HG03354 (cell line): ENCODE data around the gene TMEM234.
"Not testable (repeated sequence)": the region's sequence is repeated elsewhere in the genome, so short reads cannot be mapped to it uniquely, and the experiment has no call there.

Experiments used
- ATAC-seq: cut with Tn5 transposase; IDR thresholded peaks from one replicate; pipeline ENCODE4 v1.9.1; 2021; ENCODE audit warnings: mild to moderate bottlenecking; ENCODE audit not compliant: unreplicated experiment, poor library complexity, severe bottlenecking

TMEM234 gene

DNA sequence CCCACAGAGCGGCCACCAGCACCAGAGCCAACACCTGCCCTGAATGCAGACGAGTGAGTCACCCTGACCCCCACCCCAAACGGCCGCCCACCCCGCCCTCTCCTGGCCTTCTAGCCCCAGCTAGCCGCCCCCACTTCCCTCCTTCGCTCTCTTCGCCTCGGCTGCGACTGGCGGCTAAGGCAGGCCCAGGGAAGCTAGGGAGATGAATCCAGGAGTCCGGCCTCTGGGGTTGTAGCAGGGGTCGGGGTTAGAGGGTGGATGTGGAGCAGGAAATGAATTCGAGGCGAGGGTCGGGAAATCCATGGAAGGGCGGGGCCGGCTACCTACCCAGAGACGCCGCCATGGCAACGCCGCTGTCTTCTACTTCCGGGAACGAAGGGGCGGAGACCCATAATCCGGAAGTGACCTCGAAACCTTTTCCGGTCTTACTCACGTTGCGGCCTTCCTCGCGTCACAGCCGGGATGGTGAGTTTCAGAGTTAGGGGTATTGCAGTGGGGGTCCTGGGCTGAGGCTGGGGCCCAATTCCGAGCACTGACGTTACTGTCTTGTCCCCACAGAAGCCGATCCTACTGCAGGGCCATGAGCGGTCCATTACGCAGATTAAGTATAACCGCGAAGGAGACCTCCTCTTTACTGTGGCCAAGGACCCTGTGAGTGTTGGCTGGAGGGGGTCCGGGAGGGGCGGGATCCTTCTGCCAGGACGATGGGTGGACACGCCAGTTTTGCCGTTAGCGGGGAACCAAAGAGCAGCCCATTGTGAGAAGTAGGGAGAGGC is at the start of gene TMEM234, which contains the start of gene EIF3I:
TSS of gene TMEM234 (minus strand) at position 374 of the 776 bp plus-strand sequence. CDS start at position 343, 31 bp downstream.
TSS of gene EIF3I (plus strand) at position 428 of the 776 bp plus-strand sequence. CDS start at position 463, 35 bp downstream.
- ATAC-seq = peak; percentile 96

DNA sequence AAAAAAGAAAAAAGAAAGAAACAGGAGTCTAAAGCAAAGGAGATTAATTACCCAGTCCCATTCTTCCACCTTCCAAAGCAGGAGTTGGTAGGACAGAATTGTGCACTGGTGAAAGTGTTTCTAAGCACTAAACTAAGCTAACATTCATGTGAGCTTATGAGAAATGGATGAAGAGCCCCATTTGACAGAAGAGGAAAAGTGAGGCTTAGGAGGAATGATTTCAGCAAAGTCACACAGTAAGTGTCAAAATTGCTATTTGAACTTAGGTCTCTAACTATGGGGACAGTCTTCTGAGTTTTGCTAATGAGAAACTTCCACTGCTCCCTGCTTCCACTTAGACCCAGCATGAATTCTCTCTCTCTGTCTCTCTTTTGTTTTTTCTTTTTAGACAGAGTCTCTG is 47.6 kb upstream of the TMEM234 start:
- ATAC-seq = no peak

DNA sequence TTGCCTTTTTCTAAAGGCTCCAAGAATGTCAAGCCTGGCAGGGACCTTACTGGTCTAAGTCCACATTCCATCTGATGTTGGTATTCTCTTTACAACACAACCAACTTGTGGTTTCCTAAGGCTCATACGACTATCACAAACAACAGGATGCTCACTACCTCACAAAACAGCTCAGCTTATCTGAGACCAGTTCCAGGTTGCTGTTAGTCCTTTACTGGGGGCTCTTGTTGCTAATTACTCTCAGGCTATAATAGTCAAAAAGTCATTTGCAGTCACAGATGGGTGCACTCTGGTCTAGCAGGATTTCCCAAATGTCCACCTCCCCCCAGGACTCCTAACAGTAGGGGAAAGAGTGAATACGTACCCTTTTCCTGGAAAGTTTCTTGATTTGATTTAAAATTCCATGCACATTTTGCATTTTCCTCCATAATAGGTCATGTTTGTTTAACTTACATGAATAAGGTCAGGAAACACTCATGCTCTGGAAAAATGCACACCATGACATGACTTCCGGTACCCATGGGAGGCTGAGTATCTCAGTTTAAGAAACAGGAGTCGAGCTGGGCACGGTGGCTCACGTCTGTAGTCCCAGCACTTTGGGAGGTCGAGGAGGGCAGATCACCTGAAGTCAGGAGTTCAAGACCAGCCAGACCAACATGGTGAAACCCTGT is 44.9 kb upstream of the TMEM234 start:
- ATAC-seq = no peak

DNA sequence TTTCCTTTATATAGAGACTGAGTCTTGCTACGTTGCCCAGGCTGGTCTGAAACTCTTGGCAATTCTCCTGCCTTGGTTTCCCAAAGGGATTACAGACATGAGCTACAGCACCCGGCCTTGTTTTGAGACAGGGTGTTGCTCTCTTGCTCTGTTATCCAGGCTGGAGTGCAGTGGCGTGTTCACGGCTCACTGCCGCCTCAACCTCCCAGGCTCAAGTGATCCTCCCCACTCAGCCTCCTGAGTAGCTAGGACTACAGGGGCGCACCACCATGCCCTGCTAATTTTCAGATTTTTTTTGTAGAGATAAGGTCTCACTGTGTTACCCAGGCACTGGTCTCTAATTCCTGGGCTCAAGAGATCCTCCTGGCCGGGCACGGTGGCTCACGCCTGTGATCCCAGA is 43.7 kb upstream of the TMEM234 start:
- no peak for ATAC-seq

DNA sequence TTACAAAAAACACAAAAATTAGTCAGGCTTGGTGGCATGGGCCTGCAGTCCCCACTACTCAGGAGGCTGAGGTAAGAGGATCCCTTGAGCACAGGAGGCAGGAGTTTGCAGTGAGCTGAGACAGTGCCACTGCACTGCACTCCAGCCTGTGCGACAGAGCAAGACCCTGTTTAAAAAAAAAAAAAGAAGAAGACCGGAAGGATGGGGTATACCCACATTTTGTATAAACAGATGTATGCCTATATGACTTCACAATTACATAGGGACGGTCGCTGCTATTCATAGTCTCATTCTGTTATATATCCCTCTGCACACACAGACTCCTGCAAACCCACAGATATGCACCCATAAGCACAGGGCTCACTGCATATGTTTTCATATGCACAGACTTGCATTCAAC is 41.6 kb upstream of the TMEM234 start:
- ATAC-seq = peak; percentile 48

DNA sequence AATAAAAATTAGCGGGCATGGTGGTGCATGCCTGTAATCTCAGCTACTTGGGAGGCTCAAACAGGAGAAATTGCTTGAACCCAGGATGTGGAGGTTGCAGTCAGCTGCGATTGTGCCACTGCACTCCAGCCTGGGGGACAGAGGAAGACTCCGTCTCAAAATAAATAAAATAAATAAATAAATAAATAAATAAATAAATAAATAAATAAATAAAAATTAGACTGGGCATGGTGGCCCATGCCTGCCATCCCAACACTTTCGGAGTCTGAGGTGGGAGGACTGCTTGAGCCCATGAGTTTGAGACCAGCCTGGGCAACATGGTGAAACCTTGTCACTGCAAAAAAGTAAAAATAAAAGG is 41.1 kb upstream of the TMEM234 start:
- ATAC-seq = not testable (repeated sequence)

DNA sequence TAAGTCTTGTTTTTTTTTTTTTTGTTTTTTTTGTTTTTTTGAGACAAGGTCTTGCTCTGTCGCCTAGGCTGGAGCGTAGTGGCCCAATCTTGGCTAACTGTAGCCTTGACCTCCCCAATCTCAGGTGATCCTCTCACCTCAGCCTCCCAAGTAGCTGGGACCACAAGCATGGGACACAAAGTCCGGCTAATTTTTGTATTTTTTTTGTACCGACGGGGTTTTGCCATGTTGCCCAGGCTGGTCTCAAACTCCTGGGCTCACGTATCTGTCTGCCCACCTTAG is 35.0 kb upstream of the TMEM234 start:
- ATAC-seq = no peak

DNA sequence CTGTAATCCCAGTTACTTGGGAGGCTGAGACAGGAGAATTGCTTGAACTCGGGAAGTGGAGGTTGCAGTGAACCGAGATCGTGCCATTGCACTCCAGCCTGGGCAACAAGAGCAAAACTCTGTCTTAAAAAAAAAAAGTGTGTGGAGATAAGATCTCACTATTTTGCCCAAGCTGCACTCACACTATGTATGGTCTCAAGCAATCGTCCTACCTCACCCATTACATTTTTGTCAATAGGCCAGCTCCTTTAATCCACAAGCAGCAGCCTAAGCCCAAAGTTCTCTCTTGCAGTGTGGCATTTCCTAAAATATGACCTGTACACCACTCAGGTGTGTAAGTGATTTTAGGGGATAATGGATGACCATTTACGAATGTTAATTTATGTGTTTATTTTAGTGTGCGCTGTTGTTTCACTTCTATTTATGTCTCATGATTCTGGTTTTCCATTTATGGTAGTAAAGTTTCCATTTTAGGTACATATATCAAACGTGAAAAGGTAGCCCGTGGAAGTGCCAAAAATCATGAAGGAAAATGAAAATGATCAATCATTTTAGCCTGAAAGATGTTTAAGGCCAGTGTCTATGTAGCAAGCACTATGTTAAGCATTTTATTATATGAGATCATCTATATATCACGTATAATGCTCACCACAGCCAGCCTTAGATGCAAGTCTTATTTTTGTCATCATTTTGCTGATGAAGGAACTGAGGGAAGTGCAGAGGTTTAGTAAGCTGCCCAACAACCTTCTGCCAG is 34.5 kb upstream of the TMEM234 start:
- no peak for ATAC-seq

DNA sequence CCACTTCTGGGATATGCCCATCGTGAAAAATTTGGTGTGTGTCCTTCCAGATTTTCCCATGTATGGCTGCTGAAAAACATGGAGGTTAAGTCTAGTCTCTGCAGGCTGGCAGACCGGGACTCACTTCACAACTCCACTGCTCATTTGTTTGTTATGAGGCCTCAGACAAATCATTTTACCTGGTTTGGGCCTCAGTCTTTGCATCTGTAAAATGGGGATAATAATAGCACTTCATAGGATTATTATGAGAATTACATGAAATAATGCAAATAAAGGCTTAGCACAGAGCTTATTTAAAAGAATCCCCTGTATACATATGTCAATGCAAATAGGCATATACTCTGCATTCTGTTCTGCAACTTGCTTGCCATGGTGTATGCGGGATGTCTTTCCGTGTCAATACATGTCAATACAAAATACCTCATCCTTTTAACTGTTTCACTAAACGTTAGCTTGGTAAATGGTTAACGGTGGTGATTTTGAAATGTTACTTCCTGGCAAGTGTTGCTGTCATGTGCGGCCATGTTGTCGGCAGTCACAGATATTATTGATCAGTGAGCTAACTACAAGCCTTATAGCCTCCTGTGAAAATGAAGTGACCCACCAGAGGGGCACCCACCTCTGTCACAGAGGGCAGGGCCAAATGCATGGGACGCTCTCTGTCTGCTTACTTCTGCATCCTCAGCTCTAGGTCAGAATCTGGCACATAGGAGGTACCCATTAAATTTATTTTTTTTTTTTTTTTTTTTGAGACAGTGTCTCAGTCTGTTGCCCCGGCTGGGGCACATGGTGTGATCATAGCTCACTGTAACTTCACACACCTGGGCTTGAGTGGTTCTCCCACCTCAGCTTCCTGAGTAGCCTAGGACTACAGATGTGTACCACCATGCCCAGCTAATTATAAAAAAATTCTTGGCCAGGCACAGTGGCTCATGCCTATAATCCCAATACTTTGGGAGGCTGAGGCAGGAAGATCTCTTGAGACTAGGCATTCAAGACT is 33.2 kb upstream of the TMEM234 start:
- ATAC-seq = peak; percentile 31

DNA sequence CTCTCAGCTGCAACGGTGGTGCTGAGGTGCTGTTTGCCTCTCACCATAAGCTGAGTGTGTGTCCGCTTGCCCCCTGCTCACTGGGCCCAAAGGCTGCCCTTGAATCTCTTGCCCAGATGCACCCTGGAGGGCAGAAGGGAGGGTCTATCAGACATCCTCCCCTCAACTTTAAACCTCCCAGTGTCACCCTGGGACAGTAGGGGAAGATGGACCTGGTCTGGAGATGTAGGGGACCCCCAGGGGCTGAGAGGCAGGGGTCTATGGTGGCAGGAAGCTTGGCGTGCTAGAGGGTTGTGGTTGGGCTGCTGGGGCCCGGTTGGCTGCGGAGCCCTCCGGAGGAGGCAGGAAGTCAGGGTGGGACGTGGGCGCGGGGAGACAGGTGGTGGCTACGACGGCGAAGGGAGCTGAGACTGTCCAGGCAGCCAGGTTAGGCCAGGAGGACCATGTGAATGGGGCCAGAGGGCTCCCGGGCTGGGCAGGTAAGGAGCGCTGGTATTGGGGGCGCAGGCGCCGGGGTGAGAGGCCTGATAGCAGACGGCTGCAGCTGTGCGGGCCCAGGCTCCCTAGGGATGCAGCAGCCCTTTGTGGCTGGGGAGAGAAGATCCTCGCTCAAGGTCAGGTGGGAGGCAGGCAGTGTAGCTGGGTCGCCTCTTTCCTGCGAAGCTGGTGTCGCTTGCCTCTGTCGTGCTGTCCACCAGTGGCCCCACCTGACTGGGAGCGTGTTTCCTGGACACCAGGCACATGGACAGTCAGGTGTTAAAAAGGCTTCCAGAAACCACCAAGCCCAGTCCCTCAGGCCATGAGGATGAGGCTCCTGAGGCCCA is 29.0 kb upstream of the TMEM234 start, which contains the start of gene LCK:
TSS of gene LCK (plus strand) at position 373 of the 824 bp plus-strand sequence. CDS start 23,065 bp downstream, outside the sequence.
- peak; percentile 28 for ATAC-seq

DNA sequence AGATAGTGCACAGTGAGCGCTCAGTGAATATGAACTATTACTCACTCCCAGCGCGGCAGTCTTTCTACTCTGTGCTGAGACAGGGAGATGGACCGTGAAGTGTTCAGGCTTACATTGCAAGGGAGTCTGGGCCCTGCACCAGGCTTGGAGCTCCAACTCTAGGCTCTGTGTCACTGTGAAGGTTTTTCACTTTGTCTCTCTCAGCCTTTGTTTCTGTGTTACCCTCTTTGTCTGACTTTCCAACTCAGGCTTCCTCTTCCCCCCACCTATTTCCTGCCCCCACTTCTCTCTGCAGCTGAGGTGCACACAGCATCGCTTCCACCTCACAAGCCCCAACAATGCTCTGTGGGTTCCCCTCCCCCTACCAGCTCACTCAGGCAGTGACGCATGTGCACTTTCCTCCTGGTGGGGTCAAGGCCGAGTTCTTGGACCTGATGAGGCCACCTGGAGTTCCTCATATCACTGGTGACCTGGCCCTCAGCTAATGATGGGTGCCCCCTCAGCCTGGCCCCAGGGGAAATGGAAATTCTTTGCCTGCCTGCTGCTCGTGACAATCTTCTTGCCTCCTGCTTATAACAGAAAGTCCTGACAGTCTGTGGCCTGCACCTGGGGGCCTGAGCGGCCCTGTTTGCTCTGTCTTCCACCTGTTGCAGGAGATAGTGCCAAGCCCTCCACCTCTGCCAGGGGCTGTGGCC is 27.8 kb upstream of the TMEM234 start:
- peak; percentile 64 for ATAC-seq

DNA sequence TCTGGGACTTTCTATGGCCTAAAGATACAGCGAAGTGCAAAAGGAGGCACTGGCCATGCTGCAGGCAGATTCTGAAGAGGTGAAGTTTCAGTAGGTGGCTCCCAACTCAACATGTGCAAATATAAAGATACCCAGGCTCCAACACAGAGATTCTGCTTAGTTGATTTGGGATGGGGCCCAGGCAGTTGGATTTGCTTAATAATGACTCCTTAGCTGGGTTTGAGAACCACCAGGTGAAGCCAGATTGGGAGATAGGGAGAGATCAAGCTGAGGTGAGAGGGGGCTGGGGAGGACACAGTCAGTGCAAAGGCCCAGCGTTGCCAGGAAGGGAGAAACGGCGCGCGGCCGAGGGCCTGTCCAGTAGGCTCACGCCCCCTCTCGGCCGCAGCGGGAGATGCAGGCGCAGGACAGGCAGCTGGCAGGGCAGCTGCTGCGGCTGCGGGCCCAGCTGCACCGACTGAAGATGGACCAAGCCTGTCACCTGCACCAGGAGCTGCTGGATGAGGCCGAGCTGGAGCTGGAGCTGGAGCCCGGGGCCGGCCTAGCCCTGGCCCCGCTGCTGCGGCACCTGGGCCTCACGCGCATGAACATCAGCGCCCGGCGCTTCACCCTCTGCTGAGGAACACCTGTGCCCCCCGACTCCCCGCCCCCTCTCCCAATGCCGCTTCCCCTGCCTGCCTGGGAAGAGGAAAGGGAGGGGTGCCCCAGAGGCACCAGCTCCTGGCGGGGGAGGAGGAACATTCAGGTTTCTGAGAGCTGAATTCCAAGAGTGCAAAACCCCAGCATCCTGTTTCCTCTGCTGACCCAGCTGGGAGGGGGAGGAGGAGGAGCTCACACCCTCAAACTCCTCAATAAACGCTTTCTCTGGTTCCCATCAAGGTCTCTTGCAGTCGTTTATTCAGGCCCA is 26.1 kb upstream of the TMEM234 start:
- peak; percentile 42 for ATAC-seq

DNA sequence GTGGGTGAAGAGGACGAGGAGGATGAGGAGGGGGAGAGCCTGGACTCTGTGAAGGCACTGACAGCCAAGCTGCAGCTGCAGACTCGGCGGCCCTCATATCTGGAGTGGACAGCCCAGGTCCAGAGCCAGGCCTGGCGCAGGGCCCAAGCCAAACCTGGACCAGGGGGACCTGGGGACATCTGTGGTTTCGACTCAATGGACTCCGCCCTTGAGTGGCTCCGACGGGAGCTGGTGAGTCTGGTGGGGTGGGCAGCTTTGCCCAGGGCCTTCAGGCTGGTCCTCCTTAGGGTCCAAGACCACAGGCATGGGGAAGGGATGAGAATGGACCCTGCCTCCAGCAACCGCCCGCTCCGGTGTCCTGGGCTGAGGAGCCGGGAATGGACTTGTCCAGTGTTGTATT is 25.3 kb upstream of the TMEM234 start:
- no peak for ATAC-seq

DNA sequence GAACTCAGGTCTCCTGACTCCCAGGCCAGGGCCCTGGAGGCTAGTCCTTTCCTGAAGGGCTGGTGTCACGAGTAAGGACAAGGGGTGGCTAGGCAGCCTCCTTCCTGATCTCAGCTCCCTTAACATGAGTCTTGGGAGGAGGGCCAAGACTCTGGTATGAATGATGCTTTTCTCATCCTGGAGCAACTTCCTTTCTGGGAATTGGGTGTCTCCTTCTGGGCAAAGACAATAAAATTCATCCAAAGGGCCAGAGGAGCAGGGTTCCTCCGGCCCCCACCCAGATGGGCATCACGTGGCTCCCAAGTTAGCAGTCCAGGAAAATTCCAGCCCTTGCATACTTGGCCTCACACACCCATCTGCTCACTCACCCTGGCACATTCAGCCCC is 24.7 kb upstream of the TMEM234 start, which contains the start of gene FAM167B:
TSS of gene FAM167B (plus strand) at position 335 of the 386 bp plus-strand sequence. CDS start 200 bp downstream, outside the sequence.
- ATAC-seq = no peak

DNA sequence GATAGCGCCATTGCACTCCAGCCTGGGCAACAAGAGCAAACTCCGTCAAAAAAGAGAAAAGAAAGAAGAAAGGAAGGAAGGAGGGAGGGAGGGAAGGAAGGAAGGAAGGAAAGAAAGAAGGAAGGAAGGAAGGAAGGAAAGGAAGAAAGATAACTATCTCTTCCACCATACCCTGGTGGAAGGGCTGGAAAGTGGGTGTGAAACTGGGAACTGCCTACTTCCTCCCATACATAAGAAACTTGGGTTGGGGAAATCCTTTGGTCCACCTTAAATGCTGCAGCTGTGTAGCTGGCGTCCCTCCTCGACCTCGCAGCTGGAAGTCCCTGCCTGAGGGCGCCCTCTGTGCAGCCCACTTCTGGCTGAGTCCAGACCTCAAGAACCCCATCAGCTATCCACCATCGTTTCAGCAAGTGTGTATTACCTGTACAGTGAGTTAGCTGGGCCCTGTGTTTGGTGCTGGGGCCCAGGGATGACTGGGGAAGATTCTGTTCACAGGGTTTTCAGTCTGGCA is 20.2 kb upstream of the TMEM234 start:
- ATAC-seq = no peak

DNA sequence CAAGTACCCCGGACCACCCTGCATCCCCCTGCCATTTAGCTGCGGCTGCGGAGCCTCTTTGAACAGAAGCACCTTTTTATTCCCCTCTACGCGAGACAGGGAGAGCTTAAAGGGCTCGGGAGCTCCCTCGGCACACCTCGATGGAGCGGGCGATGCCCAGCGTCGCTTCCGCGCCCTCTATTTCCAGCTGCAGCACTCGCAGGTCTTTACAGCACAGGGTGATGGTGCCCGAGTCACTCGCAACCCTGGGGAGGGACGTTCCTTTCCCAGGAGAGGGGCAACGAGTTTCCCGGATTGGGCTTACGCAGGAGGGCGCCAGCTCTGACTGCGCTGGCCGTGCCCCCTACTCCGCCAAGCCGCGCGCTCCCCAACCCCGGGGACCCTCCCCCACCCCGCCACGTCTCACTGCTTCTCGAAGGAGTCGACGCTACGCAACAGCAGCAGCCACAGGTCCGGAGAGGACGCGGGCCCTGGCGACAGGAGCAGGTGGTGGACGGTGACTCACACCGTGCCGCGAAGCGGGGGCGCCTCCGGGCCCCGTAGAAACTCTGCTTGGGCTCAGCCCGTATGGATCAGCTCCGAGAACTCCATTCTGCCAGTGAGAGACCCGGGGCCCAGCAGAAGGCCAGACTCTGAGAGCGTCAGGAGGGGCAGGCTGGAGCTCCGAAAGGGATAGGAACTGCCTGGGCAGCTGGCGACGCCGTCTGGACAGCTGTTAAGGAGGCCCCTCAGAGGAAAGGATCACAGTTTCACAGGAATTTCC is 19.0 kb upstream of the TMEM234 start:
- peak; percentile 42 for ATAC-seq
